ENCODE measurements around the gene MON1A. TPM values are rescaled to one million over a fixed set of nuclear protein-coding genes. Genes with fewer than 3 reads are reported as not detected.

Gene MON1A
- total RNA-seq, 2 experiments from 2014 or later = 0.85 to 1.3 TPM

DNA sequence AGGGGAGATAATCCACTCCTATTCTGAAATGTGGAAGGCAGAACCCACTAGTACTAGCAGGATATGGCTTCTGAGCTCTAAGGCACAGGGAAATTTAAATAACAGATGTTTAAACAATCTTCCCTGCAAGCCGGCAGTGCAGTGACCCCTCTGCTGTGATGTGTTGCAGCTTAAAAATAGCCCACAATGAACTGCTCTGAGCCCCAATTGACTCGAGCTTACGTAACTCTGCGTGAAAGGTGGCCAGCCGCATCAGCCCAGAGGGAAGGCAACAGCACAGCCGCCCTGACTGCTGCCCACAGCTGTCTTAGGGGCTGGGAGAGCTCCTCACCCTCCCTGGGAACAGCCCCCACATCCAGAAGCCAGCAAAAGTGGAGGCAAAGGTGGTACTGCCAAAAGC lies 47.4 kb downstream of the MON1A start:
- H3K36me3 ChIP-seq (ENCODE audit: insufficient read depth, low read length) = no peaks in the 10 kb centered on the region
- no peak overlapping the region for H3K27ac ChIP-seq (ENCODE audit: low read depth in 1 of 2, low read length in 2 of 2)
- no peaks in the 10 kb centered on the region for H3K4me1 ChIP-seq (ENCODE audit: insufficient read depth, low read length)
- H3K4me3 ChIP-seq (ENCODE audit: low read length) = no peak overlapping the region
- no peak for ATAC-seq (ENCODE audit: poor library complexity)
- Mint-ChIP-seq H3K4me3 (no peak overlapping the region), H3K9me3 (no peaks in the 10 kb centered on the region), H3K36me3 (ENCODE audit: low read depth) (no peaks in the 10 kb centered on the region), H3K27me3 (no peaks in the 10 kb centered on the region), H3K27ac (no peak overlapping the region), H3K4me1 (ENCODE audit: low read depth) (no peaks in the 10 kb centered on the region)
- no peaks in the 10 kb centered on the region for H3K9me3 ChIP-seq (ENCODE audit: control insufficient read depth in 1 of 2, insufficient read depth in 1 of 2, low read length in 2 of 2)
- TF ChIP-seq, protein P1, sequence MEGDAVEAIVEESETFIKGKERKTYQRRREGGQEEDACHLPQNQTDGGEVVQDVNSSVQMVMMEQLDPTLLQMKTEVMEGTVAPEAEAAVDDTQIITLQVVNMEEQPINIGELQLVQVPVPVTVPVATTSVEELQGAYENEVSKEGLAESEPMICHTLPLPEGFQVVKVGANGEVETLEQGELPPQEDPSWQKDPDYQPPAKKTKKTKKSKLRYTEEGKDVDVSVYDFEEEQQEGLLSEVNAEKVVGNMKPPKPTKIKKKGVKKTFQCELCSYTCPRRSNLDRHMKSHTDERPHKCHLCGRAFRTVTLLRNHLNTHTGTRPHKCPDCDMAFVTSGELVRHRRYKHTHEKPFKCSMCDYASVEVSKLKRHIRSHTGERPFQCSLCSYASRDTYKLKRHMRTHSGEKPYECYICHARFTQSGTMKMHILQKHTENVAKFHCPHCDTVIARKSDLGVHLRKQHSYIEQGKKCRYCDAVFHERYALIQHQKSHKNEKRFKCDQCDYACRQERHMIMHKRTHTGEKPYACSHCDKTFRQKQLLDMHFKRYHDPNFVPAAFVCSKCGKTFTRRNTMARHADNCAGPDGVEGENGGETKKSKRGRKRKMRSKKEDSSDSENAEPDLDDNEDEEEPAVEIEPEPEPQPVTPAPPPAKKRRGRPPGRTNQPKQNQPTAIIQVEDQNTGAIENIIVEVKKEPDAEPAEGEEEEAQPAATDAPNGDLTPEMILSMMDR (IDR thresholded peaks at IDR 0.05) = no peak
- DNase-seq = no peak
- H3K27me3 ChIP-seq (ENCODE audit: control insufficient read depth in 1 of 2, insufficient read depth in 2 of 2, low read length in 2 of 2) = no peaks in the 10 kb centered on the region
- ChIA-PET CTCF (no interaction called here), POLR2A (no interaction called here)
- intact Hi-C loops (cut with DNase I, micrococcal nuclease) = no loop called here

DNA sequence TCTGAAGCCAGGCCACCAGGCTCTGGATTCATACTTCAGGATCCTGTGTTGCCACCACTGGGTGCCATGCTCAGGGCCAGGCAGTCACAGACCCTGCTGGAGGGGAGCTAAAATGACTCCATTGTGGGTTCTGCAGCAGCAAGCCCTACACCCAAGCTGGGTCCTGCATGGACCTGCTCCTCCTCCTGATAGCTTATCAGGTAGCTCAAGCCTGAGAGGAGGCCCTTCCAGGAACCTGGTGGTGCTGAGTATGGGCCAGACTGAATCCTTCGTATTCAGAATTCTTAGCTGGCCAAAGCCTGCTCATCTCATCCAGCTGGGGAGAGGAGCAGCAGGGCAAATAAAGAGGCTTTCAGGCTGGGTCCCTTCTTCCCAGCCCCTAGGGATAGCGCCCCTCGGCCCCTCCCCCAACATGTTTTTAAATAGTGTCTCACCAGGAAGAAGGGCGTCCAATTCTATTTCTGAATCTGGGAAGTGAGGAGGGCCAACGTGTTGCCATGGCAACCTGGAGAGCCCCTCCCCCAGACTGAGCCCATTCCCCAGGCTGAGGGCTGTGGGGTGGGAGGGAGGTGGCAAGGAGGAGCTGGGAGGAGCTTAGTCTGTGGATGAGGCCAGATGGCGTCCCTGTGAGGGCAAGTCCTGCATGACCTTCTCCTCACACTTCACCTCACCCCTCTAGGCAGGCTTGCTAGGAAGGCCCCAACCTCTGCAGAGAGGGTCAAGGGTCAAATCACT lies 48.9 kb downstream of the MON1A start:
- TF ChIP-seq, protein P1 (IDR thresholded peaks at IDR 0.05) = no peak
- Mint-ChIP-seq H3K9me3 (no peaks in the 10 kb centered on the region), H3K36me3 (ENCODE audit: low read depth) (no peaks in the 10 kb centered on the region), H3K27me3 (no peaks in the 10 kb centered on the region), H3K4me3 (no peak overlapping the region), H3K27ac (no peak overlapping the region), H3K4me1 (ENCODE audit: low read depth) (no peaks in the 10 kb centered on the region)
- intact Hi-C loops (cut with DNase I, micrococcal nuclease) = no loop called here
- H3K36me3 ChIP-seq (ENCODE audit: insufficient read depth, low read length) = no peaks in the 10 kb centered on the region
- POLR2A ChIA-PET = no interaction called here
- ATAC-seq (ENCODE audit: poor library complexity) (no peak), DNase-seq (no peak)
- no peak overlapping the region for H3K4me3 ChIP-seq (ENCODE audit: low read length)
- no peaks in the 10 kb centered on the region for H3K27me3 ChIP-seq (ENCODE audit: control insufficient read depth in 1 of 2, insufficient read depth in 2 of 2, low read length in 2 of 2)
- H3K4me1 ChIP-seq (ENCODE audit: insufficient read depth, low read length) = no peaks in the 10 kb centered on the region
- no peak overlapping the region for H3K27ac ChIP-seq (ENCODE audit: low read depth in 1 of 2, low read length in 2 of 2)
- H3K9me3 ChIP-seq (ENCODE audit: control insufficient read depth in 1 of 2, insufficient read depth in 1 of 2, low read length in 2 of 2) = no peaks in the 10 kb centered on the region
- CTCF ChIA-PET = interaction anchor here (0.6 kb wide), 1 partner anchor 68 kb away, joined by 3 read pairs; no protein-coding TSS in a partner anchor

DNA sequence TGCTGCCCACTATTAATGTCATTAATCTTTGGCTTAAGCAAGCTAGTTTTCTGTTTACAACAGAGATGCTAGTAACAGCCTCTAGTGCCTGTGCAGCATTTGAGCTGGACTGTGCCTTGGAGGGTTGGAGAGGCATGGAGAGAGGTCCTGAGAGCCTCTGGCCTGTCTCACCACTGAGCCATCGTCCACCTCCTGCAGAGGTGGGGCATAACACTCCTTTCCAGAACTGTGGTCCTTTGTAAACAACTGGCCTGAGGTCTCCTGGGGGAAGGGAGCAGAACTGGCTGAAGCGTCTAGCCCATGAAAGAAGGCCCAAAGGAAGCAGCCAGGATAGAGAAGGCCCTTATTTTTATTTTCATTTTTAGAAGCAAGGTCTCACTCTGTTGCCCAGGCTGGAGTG lies 49.9 kb downstream of the MON1A start:
- H3K27me3 Mint-ChIP-seq = no peaks in the 10 kb centered on the region
- H3K27ac Mint-ChIP-seq = no peak overlapping the region
- TF ChIP-seq, protein P1 (IDR thresholded peaks at IDR 0.05) = no peak
- Histone ChIP-seq H3K9me3 (ENCODE audit: control insufficient read depth in 1 of 2, insufficient read depth in 1 of 2, low read length in 2 of 2) (no peaks in the 10 kb centered on the region), H3K27ac (ENCODE audit: low read depth in 1 of 2, low read length in 2 of 2) (no peak overlapping the region), H3K4me1 (ENCODE audit: insufficient read depth, low read length) (no peaks in the 10 kb centered on the region), H3K36me3 (ENCODE audit: insufficient read depth, low read length) (no peaks in the 10 kb centered on the region), H3K4me3 (ENCODE audit: low read length) (no peak overlapping the region), H3K27me3 (ENCODE audit: control insufficient read depth in 1 of 2, insufficient read depth in 2 of 2, low read length in 2 of 2) (no peaks in the 10 kb centered on the region)
- ATAC-seq (ENCODE audit: poor library complexity) (no peak), DNase-seq (no peak)
- H3K9me3 Mint-ChIP-seq = no peaks in the 10 kb centered on the region
- ChIA-PET POLR2A (no interaction called here), CTCF (interaction anchor here (0.6 kb wide), 1 partner anchor 69 kb away, joined by 3 read pairs; no protein-coding TSS in a partner anchor)
- no peaks in the 10 kb centered on the region for H3K4me1 Mint-ChIP-seq (ENCODE audit: low read depth)
- H3K36me3 Mint-ChIP-seq (ENCODE audit: low read depth) = no peaks in the 10 kb centered on the region
- intact Hi-C loops (cut with DNase I, micrococcal nuclease) = no loop called here
- no peak overlapping the region for H3K4me3 Mint-ChIP-seq

All from CD4-positive, alpha-beta T cell (primary cell).